ENCODE measurements around the gene ZBTB20.

The ZBTB20 gene

GRCh38 chr3:114380233-114380651 lies 766.8 kb downstream of the ZBTB20 start:
- DNase-seq, result no peak

DNA sequence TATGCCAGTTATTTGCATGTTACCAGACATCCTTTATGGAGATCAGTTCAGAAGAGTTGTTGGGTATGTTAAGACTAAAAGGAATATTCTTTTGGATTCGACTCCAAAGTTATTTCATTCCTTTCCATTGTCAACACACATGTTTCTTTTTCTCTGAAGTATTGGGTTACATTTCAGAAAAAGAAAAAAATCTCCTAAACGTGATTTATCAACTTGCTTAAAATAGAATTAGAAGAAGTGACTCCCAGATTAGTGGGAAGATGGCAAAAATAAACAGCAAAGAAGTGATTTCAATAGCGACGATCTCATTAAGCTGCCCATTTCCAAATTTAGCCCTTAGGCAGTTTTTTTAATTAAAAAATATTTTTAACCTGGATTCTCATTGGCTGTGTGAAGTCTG lies 767.8 kb downstream of the ZBTB20 start:
- no peak for DNase-seq

DNA sequence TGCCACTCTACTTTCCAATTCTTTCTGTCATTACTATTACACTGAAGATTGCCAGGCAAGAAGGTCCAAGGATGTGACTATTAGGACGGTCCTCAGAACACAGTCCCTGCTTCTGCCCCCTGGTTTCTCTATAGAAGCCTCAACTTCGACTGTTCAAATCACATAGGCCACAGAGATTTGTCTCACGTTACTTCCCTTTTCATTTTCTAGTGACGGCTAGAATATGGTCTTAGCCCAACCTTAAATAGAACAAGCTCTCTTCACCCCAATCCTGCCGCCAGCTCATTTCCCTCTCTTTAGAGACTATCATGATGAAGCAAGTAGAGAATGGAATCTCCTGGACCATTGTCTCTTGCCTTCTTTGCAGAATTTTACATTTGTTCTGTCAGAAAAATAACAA lies 768.3 kb downstream of the ZBTB20 start:
- no peak for DNase-seq

GRCh38 chr3:114377426-114377825 lies 769.7 kb downstream of the ZBTB20 start:
- no peak for DNase-seq

GRCh38 chr3:114376516-114377185 lies 770.4 kb downstream of the ZBTB20 start:
- no peak for DNase-seq

GRCh38 chr3:114375608-114376421 lies 771.3 kb downstream of the ZBTB20 start:
- no peak for DNase-seq

DNA sequence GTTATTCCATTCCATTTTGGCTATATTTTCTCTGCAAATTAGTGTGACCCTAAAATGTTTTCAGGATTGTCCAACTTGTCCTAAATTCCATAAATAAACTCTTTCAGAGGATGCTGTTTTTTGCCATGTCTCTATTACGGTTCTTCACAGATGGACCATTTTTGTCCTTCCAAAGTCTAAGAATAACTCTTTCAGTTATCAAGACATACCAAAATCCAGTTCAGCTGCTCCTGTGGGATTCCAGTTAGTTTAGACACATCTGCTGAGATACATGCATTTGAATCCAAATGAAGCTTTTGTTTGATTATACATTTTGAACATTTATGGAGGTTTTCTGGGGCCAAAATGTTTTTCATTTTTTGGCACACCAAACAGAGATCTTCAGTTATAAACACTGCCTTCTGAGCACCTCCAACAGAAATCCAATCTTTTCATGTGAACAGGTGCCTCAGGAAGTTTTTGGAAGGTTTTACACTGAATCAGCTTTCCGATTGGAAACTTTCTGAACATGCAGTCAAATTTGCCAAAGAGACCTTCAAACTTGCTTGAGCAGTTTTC lies 772.6 kb downstream of the ZBTB20 start:
- DNase-seq, result no peak

DNA sequence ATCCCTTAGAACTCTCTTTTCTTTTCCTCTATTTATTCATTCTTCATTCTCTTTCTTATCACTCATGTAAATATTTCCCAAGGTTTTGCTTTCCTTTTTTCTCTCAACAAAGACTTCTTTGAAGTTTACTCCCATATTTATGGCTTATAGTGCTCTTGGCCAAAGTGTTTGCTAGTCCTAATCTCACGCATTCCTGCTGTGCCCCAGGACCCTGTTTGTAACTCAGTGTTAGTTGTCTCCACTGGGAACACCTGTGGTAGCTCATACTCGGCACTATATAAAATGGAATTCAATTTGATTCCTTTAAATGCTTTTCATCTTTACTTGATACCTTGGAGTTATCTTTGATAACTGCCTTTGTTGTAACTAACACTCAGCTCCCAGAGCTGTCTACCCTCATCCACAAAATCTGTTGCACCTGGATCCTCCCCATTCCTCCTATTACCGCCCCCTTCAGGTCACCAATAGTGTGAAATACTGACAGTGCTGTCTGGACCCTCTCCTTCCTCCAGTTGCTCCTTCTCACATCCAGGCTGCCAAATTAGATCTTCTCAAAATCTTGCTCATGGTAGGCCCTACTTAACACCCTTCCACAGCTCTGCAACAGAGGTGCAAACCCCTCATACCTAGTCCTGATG lies 776.4 kb downstream of the ZBTB20 start:
- no peak for DNase-seq

- DNase-seq, result no peak
These were observed 781.2 kb downstream of the ZBTB20 start for GRCh38 chr3:114365909-114366308.

DNA sequence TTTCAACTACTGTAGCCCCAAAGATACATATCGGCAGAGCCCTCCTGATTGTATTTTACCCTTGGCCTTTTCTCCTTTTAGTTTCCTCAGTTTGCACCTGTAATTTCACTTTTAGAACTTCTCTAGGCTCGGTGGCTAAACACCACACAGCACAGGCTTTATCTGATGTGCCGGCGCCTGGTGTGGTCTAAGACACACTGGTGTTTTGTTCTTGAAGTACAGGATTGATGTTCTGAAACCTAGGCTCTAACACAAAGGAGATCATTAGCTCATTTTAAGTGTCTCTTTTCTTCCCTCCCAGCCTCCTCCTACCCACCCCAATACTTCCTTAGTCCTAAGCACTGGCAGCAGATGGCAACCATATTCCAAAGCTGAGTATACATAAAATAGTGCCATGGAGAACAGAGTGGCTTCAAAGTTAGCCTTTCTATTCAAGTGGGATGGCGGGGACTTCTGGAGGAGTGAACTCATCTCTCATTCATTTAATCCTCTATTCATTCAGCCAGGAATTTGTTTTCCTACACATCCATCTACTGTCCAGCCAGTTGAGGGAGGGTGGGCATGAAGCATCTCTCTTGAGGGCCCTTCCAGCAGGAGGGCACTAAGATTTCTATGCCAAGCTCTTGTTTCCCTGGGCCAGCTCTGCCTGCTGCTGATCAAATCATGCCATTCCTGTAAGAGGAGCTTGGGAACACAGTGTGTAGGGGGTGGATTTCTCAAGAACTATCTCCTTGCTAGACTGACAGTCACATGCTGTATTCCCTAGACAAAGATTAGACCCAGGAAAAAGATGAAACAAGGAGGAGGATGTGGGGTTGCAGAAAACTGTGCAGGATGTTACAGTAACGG lies 782.1 kb downstream of the ZBTB20 start:
- DNase-seq, result no peak

DNA sequence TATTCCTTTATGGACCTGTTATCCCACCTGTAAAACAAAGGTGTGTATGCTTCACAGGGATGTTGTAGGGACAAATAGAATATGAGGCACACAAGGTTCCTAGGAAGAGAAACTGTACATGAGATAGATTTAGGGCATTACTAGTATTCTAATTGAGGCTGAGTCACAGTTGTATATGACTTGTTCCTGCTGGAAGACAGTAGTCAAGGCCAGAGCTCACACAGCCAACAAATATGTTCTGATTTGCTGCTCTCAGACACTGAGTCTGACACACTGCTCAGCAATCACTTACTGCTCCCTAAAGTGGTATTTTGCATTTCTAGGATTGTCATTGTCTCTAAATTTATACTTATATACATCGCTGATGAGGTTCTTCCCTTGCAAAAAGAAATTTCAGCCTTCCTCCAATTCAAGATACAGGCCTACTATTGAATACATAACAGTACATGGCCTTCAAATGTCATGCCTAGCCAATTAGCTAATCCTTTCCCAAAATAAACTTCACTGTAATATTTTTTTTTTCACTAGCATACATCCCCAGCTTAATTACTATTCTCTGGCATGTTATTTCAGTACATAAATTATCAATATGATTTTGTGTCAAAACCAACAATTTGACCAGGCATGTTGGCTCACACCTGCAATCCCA lies 783.4 kb downstream of the ZBTB20 start:
- DNase-seq, result no peak

DNA sequence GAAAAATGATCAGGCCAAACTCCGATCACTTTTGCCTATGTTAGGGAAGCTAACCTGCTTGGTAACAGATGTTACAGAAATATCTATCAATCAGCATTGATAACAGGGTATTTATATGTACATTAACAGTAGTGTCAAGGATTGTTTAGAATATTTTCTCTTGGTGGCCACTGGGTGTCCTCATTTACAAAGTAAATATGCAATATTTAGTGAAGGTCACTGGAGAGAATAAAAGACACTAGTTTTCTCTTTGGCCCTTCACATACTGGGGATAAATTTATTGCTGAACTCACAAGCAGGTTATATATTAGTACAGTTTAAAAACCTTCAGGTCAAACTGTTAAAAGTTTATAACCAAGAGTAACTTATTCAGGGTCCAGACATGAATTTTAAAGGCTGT lies 784.3 kb downstream of the ZBTB20 start:
- DNase-seq, result no peak

DNA sequence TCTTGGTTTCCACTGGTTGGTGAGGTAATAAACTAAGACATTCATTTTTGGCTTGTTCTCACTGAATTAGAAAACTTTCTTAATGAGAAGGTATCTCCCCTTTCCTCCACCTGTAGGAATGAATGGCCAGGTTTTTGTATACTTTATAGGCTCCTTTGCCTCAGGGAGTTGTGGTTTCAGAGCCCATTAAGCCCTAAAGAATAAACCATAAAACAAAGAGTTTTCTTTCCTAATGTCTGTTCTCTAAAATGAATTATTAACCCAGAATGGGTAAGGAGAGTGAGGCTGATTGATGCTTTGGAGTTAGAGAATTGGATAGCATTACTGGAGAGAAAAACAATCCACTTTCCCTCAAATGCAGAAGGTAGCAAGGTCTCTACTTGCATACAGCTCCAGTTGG lies 785.7 kb downstream of the ZBTB20 start:
- DNase-seq, result no peak

DNA sequence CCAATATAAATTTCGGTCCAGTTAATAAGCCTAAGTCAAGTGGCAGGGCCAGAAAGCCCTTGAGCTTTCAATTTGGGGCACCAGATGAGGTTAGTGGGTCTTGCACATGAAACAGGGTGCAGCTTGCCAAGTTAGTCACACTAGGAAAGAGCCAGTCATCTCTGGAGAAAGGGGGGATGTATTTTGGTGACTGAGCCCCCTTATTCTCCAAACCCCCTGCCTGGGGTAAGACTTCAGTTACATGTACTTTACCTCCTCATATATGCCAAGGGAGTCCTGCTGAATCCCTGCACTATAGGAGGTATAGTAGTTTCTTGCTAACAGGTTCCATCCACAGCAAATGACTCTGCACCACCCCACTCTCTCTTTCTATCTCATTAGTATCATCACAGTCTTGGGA lies 790.6 kb downstream of the ZBTB20 start:
- DNase-seq, result no peak

DNA sequence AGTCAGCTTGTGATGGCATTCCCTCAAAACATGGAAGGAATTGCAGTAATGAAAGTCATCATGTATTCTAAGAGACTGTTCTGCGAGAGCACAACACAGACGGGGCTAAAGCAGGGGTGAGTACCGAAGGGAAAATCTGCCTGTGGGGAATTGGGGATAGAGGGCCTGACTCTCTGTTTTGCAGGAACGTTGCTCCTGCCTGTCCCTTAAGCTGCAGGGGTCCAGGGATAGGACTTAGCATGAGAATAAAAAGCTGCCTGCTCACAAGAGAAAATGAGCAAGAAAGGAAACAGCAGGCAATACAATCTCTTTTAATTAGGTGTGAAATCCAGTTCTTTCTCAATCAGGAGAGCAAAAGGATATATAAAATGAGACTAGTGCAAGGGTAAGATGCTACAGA lies 791.0 kb downstream of the ZBTB20 start:
- DNase-seq, result no peak

GRCh38 chr3:114355653-114356052 lies 791.4 kb downstream of the ZBTB20 start:
- no peak for DNase-seq

DNA sequence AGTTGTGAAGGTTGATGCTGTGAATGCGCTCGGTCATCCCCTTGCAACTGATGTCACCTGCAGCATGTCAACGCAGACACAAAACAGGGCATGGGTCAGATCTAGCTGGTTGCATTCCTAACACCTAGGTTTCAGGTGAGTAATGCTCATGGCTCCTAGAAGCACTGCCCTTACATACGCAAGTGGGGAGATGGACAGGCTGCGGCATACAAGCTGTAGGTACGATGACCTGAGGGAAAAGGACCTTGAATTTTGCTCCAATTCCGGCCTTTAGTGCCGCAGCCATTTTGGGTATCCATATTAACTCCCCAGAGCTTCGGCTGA lies 795.3 kb downstream of the ZBTB20 start:
- no peak for DNase-seq

DNA sequence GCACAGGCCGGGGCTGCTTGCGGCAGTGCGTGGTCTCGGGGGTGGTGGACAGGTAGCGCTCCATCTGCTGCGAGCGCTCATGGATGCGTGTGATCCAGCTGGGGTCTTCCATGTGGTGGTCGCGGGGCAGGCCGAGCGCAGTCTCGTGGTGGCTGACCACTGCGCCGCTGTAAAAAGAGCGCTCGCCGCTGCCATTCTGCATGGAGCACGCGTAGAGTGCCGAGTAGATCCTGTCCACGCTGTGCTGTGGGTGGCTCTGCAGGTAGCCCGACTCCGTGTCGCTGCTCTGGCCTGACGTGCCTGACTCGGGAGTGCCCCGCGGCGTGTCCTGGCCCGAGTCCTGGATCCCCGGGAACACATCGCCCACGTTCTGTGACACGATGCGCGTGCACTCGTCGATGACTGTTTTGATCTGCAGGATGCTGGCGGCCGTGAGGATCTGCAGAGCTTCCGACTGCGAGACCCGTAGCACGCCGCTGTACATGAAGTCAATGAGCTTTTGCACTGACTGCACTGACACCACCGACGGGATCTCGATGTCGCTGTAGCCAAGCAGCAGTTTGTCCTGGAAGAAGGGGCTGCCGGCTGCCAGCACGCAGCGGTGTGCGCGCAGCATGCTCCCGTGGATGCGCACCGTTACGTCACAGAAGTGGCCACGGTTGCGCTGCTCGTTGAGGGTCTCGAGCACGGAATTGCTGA lies 795.8 kb downstream of the ZBTB20 start:
- DNase-seq, result no peak

- DNase-seq, result no peak
These were observed 796.4 kb downstream of the ZBTB20 start for GRCh38 chr3:114350690-114351089.

DNA sequence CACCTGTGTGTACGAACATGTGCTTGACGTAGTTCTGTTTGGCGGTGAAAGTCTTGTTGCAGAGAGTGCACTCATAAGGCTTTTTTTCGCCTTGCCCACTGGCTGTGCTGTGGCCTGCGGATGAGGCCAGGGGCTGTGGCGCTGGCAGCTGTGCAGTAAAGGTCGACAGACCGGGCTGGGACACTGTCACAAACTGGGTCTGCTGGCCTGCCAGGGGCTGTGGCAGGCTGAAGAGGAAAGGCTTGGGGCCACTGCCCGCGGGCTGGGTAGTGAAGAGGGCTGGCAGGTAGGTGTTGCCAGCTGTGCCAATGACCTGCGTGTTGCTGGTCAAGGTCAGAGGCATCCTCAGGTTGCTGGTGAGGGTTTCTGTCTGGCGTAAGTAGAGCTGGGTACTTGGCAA lies 796.8 kb downstream of the ZBTB20 start:
- DNase-seq, result no peak

- no peak for DNase-seq
These were observed 802.6 kb downstream of the ZBTB20 start for GRCh38 chr3:114344492-114344891.

All from activated CD4-positive, alpha-beta T cell treated with anti-CD3 and anti-CD28 coated beads for 48 hours (primary cell).